ENCODE data around the gene PGLYRP3.

Gene PGLYRP3, protein sequence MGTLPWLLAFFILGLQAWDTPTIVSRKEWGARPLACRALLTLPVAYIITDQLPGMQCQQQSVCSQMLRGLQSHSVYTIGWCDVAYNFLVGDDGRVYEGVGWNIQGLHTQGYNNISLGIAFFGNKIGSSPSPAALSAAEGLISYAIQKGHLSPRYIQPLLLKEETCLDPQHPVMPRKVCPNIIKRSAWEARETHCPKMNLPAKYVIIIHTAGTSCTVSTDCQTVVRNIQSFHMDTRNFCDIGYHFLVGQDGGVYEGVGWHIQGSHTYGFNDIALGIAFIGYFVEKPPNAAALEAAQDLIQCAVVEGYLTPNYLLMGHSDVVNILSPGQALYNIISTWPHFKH

DNA sequence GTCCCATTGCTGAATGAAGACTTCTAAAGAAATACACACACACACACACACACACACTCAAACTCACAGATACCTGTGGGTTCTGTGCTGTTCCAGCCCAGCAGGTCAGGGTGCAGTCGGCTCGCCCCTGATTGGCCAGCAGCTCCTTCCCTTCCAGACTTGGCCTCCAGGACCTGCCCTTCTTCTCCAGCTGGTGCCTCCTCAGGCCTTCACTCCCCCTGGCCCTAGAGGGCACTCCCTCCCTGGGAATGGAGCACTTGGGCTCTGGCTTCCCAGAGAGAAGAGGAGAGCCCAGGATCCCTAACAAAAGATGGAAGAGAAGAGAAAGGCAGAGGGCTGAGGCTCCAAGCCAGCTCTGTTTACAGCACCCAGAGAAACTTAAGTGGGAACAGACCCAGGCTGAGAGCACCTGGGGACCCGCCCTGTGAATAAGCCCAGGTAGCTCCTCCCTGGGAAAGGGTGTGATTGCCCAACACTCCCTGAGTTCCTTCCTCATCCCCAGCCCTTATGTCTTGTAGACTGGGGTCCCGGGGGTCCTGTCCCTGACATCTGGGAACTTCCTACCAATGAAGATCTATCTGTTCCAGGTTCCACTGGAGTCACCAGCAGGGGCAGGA is at the start of gene PGLYRP3:
Gene PGLYRP3, minus strand, starts transcription at position 383 of the 617 bp plus-strand sequence. CDS start 2,287 bp downstream, outside the sequence.
- DNase-seq: no peak

DNA sequence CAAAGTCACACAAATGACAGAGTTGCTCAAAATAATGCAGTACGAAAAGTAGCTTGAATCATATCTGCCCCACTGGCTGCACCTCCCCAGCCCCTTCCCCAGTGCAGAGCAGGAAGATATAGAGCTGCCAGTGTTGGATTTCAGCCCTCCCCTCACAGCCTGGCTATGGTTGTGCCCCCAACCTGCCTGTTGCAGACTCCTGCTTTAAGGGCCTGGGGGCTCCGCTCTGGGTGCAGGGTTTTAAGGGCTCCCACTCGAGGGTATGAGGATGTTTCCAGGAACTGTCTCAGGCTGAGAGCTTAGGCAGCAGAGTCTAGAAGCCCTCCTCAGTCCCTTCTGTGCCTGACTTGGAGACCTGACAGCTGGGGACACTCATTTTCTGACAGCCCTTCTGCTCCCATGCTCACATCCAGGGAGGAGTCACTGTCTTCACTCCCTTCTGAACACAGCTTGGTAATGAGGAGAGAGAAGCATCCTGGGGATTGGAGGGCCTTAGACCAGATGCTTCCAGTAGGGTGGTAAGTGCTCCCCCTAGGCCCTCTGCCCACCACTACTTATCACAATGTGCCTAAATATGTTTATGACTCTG is 49.5 kb upstream of the PGLYRP3 start:
- peak; percentile 17 for DNase-seq

DNA sequence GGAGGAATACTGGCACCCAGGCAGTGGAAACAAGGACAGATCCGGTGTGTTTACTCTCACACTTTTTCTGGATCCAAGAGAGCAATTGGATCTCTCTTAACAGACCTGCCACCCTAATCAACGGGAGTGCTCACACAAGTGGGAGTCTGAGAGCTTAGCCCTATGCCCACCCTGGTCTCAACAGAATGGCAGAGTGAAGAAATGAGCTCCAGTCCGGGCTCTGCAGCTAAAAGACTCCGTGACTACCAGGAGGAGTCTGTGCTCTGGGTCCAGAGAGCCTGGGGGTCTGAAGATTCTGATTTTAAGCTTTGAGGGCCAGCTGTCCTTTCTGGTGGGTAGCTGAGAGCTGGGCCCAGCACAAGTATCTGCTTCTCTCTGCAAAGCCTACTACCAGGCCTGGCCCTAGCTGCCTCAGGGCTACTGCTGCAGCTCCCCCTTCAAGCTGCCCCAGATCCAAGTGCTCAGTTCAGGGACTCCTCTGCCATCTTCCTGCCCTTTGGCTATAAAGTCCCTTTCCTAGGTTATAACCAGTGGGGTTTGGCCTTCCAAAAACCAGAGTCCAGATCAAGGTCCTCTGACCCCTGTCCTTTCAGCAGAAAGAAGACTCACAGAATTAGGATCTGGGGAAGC is 48.8 kb upstream of the PGLYRP3 start:
- DNase-seq: peak; percentile 46

DNA sequence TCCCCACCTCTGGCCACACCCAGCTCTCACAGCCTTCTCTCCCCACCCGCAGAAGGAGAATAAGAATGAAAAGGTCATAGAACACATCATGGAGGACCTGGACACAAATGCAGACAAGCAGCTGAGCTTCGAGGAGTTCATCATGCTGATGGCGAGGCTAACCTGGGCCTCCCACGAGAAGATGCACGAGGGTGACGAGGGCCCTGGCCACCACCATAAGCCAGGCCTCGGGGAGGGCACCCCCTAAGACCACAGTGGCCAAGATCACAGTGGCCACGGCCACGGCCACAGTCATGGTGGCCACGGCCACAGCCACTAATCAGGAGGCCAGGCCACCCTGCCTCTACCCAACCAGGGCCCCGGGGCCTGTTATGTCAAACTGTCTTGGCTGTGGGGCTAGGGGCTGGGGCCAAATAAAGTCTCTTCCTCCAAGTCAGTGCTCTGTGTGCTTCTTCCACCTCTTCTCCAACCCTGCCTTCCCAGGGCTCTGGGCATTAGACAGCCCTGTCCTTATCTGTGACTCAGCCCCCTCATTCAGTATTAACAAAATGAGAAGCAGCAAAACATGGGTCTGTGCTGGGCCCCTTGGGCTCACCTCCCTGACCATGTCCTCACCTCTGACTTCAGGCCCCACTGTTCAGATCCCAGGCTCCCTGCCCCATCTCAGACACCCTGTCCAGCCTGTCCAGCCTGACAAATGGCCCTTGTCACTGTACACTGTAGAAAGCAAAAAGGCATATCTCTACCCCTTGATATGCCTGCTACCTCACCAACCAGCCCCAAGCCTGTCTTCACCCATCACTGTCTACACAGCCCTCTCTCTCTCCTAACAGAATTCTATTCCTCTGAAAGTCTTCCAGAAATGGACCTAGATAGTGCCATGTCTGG is 48.1 kb upstream of the PGLYRP3 start:
- DNase-seq: no peak

DNA sequence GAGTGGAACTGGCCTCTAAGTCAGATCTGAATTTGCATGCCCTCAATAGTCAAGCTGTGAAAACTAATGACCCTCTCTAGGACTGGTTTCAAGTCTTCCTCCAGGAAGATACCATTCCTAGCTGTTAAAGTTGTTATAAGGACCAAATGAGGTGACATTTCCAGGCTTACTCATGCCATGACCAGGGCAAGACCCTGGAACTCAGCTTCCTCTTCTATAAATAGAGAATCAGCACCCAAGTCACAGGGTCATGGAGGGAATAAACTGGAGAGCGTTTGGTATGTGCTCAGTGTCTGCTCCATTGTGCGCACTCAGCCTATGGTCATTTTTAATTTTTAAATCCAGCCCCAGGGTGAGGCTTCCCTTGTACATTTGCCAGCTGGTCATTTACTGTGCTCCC is 47.4 kb upstream of the PGLYRP3 start:
- no peak for DNase-seq

DNA sequence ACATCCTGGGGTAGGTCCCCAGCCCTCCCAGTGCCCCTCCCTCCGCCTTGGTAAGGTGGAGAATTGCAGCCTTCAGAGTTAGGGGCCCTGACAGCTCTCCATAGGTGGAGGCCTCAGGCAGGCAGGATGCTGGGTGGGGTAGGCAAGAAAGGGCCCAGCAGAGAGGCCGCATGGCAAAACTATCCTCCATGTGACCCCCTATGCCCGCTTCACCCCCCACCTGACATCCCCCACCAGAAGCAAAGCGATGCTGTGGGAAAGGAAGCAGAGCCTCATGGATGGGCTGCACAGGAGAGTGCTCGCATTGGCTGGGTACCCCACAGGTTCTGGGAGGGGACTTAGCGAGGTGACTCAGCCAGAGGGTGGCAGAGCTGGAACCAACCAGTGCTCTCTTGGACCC is 46.5 kb upstream of the PGLYRP3 start:
- DNase-seq: no peak

DNA sequence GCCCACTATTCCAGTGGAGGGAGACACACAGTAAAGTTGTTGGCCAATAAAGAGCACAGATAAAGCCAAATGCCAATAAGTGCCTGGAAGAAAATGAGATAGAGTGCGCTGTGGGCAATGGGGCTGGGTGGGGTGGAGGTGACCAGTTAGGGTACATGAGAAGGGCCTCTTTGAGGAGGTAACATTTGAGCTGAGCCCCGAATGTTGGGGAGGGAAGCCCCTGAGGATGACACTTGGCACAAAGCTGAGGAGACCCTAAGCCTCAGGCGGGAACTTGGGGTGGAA is 45.9 kb upstream of the PGLYRP3 start:
- DNase-seq: no peak

DNA sequence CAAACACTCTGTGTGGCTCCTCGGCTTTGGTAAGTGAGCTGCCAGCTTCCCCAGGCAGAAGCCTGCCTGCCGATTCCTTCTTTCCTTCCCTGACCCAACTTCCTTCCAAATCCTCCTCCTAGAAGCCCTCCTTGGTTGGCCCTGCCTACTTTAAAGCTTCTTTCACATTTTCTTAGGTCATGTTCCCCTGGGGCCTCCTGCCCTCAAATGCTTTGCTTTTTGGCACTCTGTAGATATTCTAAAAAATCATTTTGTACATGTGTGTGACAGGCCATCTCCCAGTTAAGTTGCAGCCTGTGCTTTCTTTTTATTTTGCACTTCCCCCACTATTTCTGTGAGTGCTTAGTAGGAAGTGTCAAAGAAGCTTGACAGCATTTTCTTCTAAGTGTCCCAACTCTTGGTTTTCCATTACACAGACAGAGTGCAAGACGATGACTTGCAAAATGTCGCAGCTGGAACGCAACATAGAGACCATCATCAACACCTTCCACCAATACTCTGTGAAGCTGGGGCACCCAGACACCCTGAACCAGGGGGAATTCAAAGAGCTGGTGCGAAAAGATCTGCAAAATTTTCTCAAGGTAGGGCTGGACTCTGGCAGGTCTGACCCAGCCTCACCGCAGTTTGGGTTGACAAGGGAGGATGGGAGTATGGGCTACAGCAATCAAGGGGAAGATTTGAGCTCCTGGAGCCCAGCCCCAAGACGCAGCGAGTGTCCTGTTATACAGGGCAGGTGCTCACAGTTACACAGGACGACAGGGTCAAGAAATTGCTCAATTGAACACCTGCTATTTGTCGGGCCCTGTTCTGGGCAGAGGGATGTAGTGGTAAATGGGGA is 45.3 kb upstream of the PGLYRP3 start, which contains the start of gene S100A9:
Gene S100A9, plus strand, starts transcription at position 2 of the 838 bp plus-strand sequence. Its CDS starts 430 bp downstream, at position 432.
- no peak for DNase-seq

DNA sequence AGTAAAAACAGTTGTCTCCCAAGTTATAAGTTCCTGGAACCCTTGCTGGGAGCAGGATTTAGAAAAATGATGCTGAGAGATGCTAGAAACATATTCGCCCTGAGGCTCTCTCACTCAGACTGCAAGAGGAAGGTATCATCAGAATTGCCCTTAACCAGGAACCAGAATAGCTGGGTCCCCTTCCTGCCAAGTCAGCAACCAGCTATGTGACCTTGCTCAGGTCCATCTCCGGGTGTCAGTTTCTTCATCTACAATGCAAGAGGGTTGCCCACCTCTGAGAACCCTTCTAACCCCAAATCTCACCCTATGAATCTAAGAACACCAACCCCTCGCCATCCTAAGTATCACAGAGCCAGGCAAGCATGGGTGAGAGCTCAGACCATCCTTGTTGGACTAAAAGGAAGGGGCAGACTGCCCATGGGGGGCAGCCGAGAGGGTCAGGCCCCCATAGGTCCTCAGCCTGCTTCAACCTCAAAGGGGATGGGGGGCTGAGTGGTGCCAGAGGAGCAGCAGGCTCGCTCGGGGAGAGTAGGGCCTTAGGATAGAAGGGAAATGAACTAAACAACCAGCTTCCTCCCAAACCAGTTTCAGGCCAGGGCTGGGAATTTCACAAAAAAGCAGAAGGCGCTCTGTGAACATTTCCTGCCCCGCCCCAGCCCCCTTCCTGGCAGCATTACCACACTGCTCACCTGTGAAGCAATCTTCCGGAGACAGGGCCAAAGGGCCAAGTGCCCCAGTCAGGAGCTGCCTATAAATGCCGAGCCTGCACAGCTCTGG is 44.5 kb upstream of the PGLYRP3 start:
- DNase-seq: no peak

DNA sequence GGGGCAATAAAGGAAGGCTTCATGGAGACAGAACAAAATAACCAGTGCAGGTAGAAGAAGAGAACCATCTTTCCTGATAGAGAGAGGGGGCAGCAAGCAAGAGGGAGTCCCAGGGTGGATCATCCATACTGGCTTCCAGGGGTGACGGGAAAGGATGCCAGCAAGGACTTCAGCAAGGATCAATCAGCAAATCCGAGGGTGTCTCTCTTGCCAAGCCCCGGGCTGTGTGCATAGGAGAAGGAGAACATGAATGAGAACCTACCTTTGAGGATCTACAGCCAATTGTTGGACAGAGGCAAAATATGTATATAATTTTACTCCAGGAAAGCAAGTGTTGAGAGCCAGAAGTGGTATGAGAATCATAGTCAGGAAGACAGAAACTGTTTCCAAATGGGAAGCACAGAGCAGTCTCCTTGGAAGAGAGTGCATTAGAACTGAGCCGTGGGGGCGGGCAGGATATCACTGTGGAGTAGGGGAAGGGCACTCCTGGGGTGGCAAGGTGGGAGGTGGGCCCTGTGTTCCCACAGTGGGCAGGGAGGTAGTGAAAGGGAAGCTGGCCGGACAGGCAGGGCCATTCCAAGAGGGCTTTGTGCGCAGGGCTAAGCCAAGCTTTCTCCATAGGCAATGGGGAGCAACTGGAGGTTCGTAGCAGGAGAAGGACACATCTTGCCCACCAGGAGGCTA is 43.8 kb upstream of the PGLYRP3 start:
- DNase-seq: no peak

DNA sequence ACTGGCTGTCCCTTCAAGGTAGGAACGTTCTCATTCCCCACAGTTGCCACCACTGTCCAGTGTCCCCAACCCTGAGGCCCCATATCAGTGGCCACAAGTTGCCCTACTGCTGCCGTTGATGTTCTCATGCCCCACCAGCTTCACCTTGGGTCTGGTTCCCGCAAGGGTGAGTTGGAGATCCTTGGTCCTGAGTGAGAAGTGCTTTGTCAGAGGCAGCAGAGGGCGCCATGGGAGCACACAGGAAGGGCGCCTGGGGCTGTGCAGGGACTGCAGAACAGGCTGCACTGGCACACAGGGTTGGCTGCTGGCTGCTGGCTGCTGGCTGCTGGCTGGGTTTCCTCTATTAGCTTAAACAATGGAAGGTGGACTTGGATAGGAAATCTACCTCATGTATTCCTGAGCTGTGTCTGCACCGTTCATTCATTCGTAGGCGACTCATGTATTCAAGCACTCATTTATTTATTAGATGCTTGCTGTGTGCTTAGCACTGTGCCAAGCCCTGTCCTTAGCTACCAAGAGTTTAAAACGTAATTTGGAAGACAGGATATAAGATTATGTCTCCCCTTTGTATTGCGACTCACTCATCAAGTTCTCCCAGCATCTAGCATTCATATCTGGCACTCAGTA is 42.8 kb upstream of the PGLYRP3 start:
- DNase-seq: peak; percentile 74

DNA sequence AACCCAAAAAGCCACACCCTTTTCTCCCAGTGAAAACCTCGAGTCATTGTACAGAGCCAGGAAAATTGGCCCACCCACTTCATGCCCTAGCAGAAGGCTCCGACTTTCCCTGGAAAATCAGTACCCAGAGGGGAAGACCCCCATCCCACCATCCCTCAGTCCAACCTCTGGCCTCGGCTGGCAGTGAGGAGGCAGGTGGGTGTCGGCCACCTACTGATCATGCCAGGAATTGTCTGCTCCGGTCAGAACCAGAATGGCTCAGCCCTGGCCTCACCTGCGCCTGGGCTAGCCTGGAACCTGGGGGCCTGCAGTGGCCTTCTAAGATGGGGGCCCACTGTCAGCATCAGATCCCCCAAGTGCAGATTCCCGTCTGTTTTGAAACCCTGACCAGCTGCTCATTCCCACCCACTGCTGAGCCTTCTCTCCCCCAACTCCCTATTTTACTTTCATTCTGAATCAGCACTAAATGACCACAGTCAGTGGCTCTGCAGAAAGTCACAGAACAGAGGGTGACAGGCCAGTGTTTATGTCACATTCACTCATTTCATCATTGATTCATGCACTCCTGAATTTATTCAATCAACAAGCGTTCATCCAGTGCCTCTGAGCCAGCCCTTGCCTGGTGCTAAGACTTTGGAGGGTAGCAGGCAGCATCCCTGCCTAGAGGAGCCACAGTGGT is 41.9 kb upstream of the PGLYRP3 start:
- no peak for DNase-seq

DNA sequence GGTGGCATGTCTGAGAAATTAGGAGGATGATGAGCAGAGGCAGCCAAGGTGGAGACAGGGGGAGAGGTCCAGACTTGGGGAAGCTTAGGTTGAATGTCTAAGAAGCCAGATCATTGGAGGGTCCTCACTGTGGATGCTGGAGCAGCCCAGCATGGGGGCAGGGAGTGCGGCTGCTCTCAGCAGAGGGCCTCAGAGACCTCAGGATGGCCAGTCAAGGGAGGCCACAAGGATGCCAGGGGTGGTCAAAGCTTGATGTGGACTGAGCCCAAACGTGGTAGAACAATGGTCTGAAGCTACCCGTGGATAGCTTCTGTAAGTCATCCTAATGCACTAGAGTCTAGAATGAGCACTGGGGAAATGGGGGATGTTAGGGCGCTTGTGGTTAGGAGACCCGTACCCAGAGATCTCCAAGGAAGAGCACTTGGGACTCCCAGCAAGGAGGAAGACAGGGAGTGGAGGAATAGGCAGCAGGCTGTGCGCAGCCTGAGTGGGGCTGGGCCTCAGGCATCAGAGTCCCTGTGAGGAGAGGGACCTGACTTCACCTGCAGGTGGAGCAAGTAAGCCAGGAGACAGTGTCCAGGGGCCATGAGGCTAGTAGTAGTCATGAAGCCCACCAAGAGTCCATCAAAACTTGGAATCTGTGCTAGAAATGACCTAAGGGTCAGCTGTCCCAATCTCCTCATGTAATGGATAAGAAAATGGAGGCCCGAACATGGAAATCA is 40.6 kb upstream of the PGLYRP3 start:
- DNase-seq: no peak

DNA sequence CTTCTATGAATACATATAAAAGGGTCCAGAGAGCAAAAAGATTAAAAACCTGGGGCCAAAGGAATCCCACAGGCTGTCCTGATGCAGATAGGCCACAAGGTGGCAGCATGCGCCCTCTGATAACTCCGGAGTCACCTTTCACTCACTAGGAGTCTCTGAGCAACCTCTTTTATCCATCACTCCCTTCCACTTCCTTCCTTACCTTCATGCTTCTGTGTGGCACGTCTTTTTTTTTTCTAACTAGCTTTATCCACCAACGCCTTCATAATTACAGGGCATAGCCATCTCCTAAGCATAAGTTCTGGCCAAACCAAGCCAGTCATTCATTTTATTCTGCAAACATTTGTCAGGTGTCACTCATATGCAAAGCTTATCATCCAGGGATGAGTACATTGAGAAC is 39.8 kb upstream of the PGLYRP3 start:
- peak; percentile 74 for DNase-seq

DNA sequence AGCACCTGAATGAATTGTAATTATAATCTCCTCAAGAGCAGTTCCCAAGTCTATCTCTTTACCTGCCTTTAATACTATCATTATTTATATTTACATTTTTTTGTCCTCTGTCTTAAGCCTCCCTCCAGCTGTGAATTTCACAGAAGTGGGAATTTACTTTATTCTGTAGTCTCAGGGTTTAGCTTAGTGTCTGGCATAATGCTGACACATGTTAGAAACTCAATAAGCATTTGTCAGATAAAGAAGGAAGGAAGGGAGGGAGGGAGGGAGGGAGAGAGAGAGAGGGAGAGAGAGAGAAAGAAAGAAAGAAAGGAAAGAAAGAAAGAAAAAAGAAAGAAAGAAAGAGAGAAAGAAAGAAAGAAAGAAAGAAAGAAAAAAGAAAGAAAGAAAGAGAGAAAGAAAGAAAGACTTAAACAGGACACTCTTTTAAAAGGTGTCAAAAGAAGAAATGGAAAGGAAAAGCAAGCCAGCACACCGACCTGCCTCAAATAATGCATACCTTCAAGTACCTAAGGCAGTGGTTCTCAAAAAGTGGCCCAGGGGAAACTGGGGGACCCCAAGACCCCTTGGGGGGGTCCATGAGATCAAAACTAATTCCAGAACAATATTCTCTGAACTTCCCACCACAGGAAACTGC is 37.7 kb upstream of the PGLYRP3 start:
- DNase-seq: no peak

DNA sequence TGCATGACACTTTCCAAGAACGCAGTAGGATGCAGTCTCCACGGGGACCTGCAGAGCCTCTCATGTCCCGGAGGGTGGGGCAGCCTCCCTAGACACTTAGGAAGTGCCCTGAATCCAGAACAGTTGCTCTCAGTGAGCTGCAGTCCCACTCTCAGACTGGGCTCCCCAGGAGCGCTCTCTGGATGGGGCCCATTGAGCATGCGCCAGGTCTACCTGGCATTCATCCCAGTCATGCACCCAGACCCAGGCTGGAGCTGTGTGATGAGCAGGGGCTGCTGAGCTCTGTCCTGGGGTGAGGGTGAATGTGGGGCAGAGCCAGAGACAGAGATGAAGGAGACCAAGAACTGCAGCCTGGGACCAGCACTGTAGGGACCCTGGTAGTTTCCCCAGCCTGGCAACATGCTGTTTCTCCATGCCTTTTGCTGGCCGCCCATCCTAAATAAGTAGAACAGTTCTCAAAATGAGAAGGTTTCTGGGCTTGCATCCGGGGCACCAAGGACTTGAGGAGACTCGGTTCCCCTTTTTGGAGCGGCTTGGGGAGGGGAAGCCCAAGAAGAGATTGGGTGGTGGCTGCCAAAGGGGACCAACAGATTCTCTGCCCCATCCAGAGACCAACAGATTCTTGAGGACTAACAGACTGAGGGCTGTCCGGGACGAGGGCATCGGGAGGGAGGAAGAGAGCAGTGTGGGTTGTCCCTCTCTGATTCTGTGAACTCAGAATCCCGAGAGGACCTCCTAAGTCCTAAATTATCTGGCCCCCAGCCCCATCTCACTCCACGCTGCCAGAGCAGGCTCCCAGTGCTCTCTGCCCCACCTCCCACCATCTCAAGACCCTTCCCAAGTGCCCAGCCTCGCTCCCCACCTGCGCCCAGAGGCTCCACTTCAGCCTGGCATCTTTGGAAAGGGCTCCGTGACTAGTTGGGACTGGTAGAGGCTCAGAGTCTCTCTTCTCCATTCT is 36.9 kb upstream of the PGLYRP3 start:
- no peak for DNase-seq

Data from activated CD8-positive, alpha-beta memory T cell treated with anti-CD3 and anti-CD28 coated beads, Interleukin-2, amount 50 U/mL, for 48 hours (primary cell).